ENCODE measurements around the gene ASNSD1.

DNA sequence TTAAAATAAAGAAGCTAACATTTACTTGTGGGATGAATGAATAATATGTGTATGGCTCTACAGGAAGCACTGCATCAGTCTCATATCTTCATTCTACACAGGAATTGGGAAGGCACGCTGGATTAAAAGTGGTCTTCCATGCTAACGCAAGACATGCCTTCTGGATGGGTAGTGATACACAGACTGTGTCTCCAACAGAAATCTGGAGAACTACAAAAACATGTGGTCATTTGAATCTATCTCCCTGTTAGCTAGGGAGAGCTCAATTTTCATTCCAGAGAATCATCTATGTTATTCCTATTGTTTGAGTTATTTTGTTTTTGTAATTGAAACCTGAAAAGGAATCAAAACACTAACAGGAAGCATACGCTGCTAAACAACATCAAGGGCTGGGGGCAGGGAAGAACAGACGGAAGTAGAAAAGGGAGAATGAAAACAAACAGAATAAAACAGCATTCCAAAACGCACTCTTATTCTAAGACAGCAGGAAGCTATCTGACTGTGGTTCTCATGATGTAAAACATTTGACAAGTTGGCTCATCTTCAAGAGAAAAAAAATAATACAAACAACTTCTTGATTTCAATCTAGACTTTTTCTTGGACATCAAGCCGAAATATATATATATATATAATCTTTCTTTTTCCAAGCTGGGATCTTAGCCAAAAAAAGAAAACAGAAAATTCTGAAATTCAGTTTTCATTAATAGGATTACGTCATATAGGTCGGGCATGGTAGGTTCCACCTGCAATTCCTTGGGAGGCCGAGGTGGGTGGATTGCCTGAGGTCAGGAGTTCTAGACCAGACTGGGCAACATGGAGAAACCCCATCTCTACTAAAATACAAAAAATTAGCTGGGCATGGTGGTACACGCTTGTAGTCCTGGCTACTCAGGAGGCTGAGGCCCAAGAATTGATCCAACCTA lies 31.5 kb upstream of the ASNSD1 start:
- TF ChIP-seq, protein P1, sequence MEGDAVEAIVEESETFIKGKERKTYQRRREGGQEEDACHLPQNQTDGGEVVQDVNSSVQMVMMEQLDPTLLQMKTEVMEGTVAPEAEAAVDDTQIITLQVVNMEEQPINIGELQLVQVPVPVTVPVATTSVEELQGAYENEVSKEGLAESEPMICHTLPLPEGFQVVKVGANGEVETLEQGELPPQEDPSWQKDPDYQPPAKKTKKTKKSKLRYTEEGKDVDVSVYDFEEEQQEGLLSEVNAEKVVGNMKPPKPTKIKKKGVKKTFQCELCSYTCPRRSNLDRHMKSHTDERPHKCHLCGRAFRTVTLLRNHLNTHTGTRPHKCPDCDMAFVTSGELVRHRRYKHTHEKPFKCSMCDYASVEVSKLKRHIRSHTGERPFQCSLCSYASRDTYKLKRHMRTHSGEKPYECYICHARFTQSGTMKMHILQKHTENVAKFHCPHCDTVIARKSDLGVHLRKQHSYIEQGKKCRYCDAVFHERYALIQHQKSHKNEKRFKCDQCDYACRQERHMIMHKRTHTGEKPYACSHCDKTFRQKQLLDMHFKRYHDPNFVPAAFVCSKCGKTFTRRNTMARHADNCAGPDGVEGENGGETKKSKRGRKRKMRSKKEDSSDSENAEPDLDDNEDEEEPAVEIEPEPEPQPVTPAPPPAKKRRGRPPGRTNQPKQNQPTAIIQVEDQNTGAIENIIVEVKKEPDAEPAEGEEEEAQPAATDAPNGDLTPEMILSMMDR (conservative IDR thresholded peaks at IDR 0.05; ENCODE audit: low read depth in 2 of 2), result no peak
- TF ChIP-seq STAT1 (IDR thresholded peaks at IDR 0.05; ENCODE audit: unreplicated experiment), result no peak
- no peak for TF ChIP-seq POLR2AphosphoS5 (IDR thresholded peaks at IDR 0.05; ENCODE audit: low read depth)
- no peak for TF ChIP-seq REST (IDR thresholded peaks at IDR 0.05; ENCODE audit: unreplicated experiment)
- TF ChIP-seq EZH2 (IDR thresholded peaks at IDR 0.05; ENCODE audit: low read depth, unreplicated experiment), result no peak
- TF ChIP-seq EZH2phosphoT487 (IDR thresholded peaks at IDR 0.05; ENCODE audit: unreplicated experiment), result no peak
- TF ChIP-seq ZNF331 (CRISPR knock-in tag; IDR thresholded peaks at IDR 0.05; ENCODE audit: low read depth), result no peak

Measured in GM23338 (cell line).